Prostate gland (tissue), 2 donors: Measurements from ENCODE around the gene LCN10.

Source experiments
- POLR2A ChIP-seq: fragments of 450-650 bp; IDR thresholded peaks from one replicate; pipeline ENCODE4 v1.6.1; 2016; ENCODE audit warnings: antibody characterized with exemption, mild to moderate bottlenecking
- POLR2AphosphoS5 ChIP-seq: sonication (generic); formaldehyde crosslinking; IDR thresholded peaks from one replicate; pipeline ENCODE4 v1.6.1; 2017; ENCODE audit warnings: antibody characterized with exemption
- TF ChIP-seq, protein P1 (sequence below), 4 experiments: fragments of 200-600 bp in 2 of 4; fragments of 450-650 bp in 2 of 4; sonication (generic) in 2 of 4; IDR thresholded peaks; 1 replicate in 3 of 4; 2 replicates in 1 of 4; pipeline ENCODE4 v1.5.1; 2016 to 2019; ENCODE audit warnings: antibody characterized with exemption in 4 of 4, mild to moderate bottlenecking in 2 of 4, moderate library complexity in 2 of 4

DNA sequence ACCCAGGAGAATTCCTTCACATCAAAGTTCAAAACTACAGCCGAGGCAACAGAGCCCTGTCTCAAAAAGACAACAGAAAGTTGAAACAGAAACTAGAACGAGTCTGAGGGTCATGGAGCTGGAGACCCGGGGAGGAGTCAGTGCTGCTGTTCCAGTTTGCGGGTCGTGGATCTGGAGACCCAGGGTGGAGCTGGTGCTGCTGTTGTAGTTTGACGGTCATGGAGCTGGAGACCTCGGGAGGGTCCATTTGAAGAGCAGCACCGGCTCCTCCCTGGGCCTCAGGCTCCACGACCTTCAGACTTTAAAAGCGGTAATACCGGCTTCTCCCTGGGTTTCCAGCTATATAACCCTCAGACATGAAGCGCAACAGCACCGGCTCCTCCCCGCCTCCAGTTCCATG lies 34.6 kb upstream of the LCN10 start:
- TF ChIP-seq, protein P1, sequence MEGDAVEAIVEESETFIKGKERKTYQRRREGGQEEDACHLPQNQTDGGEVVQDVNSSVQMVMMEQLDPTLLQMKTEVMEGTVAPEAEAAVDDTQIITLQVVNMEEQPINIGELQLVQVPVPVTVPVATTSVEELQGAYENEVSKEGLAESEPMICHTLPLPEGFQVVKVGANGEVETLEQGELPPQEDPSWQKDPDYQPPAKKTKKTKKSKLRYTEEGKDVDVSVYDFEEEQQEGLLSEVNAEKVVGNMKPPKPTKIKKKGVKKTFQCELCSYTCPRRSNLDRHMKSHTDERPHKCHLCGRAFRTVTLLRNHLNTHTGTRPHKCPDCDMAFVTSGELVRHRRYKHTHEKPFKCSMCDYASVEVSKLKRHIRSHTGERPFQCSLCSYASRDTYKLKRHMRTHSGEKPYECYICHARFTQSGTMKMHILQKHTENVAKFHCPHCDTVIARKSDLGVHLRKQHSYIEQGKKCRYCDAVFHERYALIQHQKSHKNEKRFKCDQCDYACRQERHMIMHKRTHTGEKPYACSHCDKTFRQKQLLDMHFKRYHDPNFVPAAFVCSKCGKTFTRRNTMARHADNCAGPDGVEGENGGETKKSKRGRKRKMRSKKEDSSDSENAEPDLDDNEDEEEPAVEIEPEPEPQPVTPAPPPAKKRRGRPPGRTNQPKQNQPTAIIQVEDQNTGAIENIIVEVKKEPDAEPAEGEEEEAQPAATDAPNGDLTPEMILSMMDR (IDR thresholded peaks at IDR 0.05): no peak
- no peak for TF ChIP-seq POLR2AphosphoS5
- no peak for TF ChIP-seq POLR2A
